OCI-LY7 (cell line): ENCODE measurements around the gene OR7C1. TPM values are rescaled to one million over a fixed set of nuclear protein-coding genes. Genes with fewer than 3 reads are reported as not detected.
A peak's percentile ranks its signal among the peaks of the same experiment; 100 is the strongest.
"Not testable (repeated sequence)": the region's sequence is repeated elsewhere in the genome, so short reads cannot be mapped to it uniquely, and the experiment has no call there.

Source experiments
- BruUV-seq: library from RNA; stranded (reverse); fragments of 400-500 nt; replicated peaks from 2 replicates; lab custom pipeline; 2021; lab: Mats Ljungman, UMichigan
- CTCF ChIA-PET: fragments of 300-600 bp; sonication (Branson Sonifier 250); formaldehyde crosslinking; loops from one replicate; lab custom pipeline; 2022; ENCODE audit warnings: antibody characterized with exemption; ENCODE audit not compliant: unreplicated experiment; lab: Charles Lee
- POLR2A ChIA-PET: fragments of 300-600 bp; sonication (Branson Sonifier 250); formaldehyde crosslinking; loops from one replicate; lab custom pipeline; 2022; ENCODE audit warnings: antibody characterized with exemption; lab: Charles Lee
- DNase-seq: peaks from one replicate; pipeline ENCODE4 v3.0.0-alpha.2; 2015; ENCODE audit warnings: low spot score
- H2AFZ ChIP-seq: fragments of 200-600 bp; sonication (generic), shearing (Covaris generic); 2 replicates; pipeline ENCODE4 v1.6.1; 2014; ENCODE audit warnings: mild to moderate bottlenecking, antibody characterized with exemption, low read length, moderate library complexity
- H3K27ac ChIP-seq: fragments of 200-600 bp; sonication (generic); 2 replicates; pipeline ENCODE4 v1.5.1; 2014; ENCODE audit warnings: mixed run types, low read depth, mild to moderate bottlenecking, moderate library complexity, low read length, inconsistent platforms; ENCODE audit not compliant: poor library complexity, severe bottlenecking
- H3K36me3 ChIP-seq: fragments of 200-600 bp; sonication (generic); 2 replicates; pipeline ENCODE4 v1.6.1; 2014; ENCODE audit warnings: mild to moderate bottlenecking, antibody characterized with exemption, low read length, moderate library complexity, mixed read lengths; ENCODE audit not compliant: insufficient read depth
- H3K4me1 ChIP-seq: fragments of 200-600 bp; sonication (generic); 2 replicates; pipeline ENCODE4 v1.5.1; 2014; ENCODE audit warnings: mild to moderate bottlenecking, low read length; ENCODE audit not compliant: insufficient read depth, poor library complexity, severe bottlenecking
- H3K4me2 ChIP-seq: fragments of 200-600 bp; sonication (generic); 2 replicates; pipeline ENCODE4 v1.6.1; 2014; ENCODE audit warnings: mild to moderate bottlenecking, low read length
- H3K4me3 ChIP-seq: fragments of 200-600 bp; sonication (generic); 2 replicates; pipeline ENCODE4 v1.5.1; 2014; ENCODE audit warnings: mild to moderate bottlenecking, low read depth, low read length; ENCODE audit not compliant: poor library complexity, severe bottlenecking
- H3K79me2 ChIP-seq: fragments of 200-600 bp; sonication (generic); 2 replicates; pipeline ENCODE4 v1.6.1; 2016; ENCODE audit warnings: low read depth, mild to moderate bottlenecking, low read length, moderate library complexity, mixed read lengths; ENCODE audit not compliant: insufficient read depth
- H3K9me2 ChIP-seq: fragments of 200-600 bp; sonication (generic); 2 replicates; pipeline ENCODE4 v1.6.1; 2016; ENCODE audit warnings: mild to moderate bottlenecking, low read length, mixed read lengths; ENCODE audit not compliant: insufficient read depth
- H3K9me3 ChIP-seq: fragments of 200-600 bp; sonication (generic); 2 replicates; pipeline ENCODE4 v1.6.1; 2014; ENCODE audit warnings: mild to moderate bottlenecking, mixed run types, low read length, mixed read lengths
- H4K20me1 ChIP-seq: fragments of 200-600 bp; sonication (generic); 2 replicates; pipeline ENCODE4 v1.6.1; 2014; ENCODE audit warnings: mild to moderate bottlenecking, antibody characterized with exemption, low read length, moderate library complexity, mixed read lengths; ENCODE audit not compliant: insufficient read depth
- CTCF ChIP-seq: fragments of 200-600 bp; sonication (generic); conservative IDR thresholded peaks from 2 replicates; pipeline ENCODE4 v1.5.1; 2014; ENCODE audit warnings: mild to moderate bottlenecking, antibody characterized with exemption, low read length, moderate library complexity, mixed read lengths
- EZH2phosphoT487 ChIP-seq: fragments of 200-600 bp; sonication (generic); IDR thresholded peaks from 2 replicates; pipeline ENCODE4 v1.6.1; 2018; ENCODE audit warnings: low read depth, borderline replicate concordance, mild to moderate bottlenecking, mixed run types, antibody characterized with exemption, low read length, moderate library complexity, mixed read lengths
- intact Hi-C: fragments of 100-400 bp; cut with micrococcal nuclease; formaldehyde crosslinking; loops from one replicate; pipeline ENCODE4 v1.10.0; 2022; ENCODE audit not compliant: unreplicated experiment
- total RNA-seq, 2 experiments: library from RNA; depleted of rRNA in 1 of 2; stranded (reverse); fragments of >200 nt in 1 of 2; shearing (Covaris generic) in 1 of 2; gene quantifications; 2 replicates each; pipeline ENCODE4 v1.2.3, GENCODE V29; 2014 to 2022

Gene OR7C1
- total RNA-seq, 2 experiments from 2014 or later: not detected

DNA sequence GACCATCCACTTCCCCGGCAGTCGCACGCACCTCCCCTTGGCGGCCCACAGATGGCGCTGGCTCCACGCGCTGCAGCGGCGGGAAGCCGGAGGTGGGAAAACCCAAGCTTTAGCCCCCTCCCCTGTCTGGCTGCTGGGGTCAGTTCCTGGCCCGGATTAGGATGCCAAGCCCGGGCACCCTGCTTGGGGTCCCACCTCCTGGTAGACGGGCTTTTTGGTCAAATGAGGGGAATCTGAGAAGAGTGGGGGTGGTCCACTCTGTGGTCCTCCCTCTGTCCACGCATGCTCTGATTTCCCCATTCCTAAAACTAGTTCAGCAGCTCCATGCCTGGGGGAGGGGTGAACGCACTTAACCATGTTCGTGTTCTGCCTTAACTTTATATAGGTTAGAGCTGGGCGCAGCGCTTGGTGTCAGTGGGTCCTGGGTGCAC lies 48.5 kb downstream of the OR7C1 start:
- H3K9me2 ChIP-seq: no peaks in the 10 kb centered on the region
- H3K4me2 ChIP-seq: no peak overlapping the region
- no TSS peak for BruUV-seq
- no peaks in the 10 kb centered on the region for H3K36me3 ChIP-seq
- no peak overlapping the region for H2AFZ ChIP-seq
- DNase-seq: peak; percentile 34
- H3K27ac ChIP-seq: no peak overlapping the region
- intact Hi-C loops: loop anchor here (2.0 kb wide), 2 partner anchors 102 to 212 kb away; no protein-coding TSS in a partner anchor
- ChIA-PET CTCF (interaction anchor here (0.7 kb wide), 1 partner anchor 1138 kb away, joined by 3 read pairs; no protein-coding TSS in a partner anchor), POLR2A (no interaction called here)
- H3K4me3 ChIP-seq: no peak overlapping the region
- no peaks in the 10 kb centered on the region for H3K9me3 ChIP-seq
- H4K20me1 ChIP-seq: no peaks in the 10 kb centered on the region
- no peaks in the 10 kb centered on the region for H3K79me2 ChIP-seq
- peaks cover 4% of the 10 kb centered on the region for H3K4me1 ChIP-seq
- TF ChIP-seq CTCF (peak; percentile 91), EZH2phosphoT487 (no peak)

DNA sequence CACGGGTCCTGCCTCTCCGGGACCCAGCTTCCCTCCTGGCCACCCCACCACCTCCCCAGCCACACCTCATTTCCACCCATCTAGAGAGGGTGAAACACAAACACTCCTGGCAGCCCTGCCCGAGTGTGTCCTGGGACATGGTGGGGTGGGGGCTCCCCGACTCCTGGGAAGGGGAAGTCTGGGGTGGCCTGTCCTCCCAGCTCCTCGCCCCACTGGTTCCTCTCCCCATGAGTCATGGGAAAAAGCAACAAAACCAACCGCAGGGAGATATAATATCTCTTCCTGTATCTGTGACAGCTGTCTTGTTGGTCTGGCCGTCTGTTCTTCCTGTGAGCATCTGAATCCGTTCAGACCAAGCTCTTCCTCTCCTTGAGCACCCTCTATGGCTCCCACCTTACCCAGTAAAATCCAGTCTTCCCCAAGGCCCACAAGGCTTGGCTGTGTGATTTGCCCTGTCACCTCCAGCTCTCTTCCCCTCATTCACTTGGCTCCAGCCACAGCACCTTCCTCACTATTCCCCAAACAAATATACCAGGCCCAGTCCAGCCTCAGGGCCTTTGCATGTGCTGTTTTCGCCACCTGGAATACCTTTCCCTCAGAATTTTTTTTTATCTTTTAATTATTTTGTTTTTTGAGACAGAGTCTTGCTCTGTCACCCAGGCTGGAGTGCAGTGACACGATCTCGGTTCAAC lies 49.7 kb downstream of the OR7C1 start:
- H3K27ac ChIP-seq, H4K20me1 ChIP-seq, POLR2A ChIA-PET, H3K4me1 ChIP-seq, BruUV-seq, H3K9me2 ChIP-seq, H3K9me3 ChIP-seq, DNase-seq, H3K4me3 ChIP-seq, intact Hi-C loops, H3K4me2 ChIP-seq, CTCF ChIA-PET, H2AFZ ChIP-seq, H3K36me3 ChIP-seq, H3K79me2 ChIP-seq: not testable (repeated sequence)

DNA sequence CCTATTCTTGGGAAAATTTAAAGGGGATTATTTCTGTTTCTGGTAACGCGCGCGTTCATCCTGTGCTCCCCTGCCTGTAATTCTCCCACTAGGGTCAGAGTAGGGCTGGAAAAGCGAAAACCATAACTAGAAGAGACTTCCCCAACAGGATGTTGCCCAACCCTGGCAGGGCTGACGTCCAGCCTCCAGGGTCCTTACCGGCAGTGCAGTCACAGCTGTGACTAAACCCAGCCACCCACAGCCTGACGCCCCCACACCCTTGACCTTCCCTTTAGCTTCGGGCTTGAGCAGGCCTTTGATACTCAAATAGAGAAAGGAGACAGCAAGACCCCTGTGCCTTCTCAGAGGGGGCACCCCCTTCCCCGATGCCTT lies 50.3 kb downstream of the OR7C1 start:
- H3K79me2 ChIP-seq, DNase-seq, CTCF ChIA-PET, intact Hi-C loops, H3K27ac ChIP-seq, H3K36me3 ChIP-seq, H3K9me3 ChIP-seq, BruUV-seq, H3K4me2 ChIP-seq, H3K4me3 ChIP-seq, H4K20me1 ChIP-seq, H2AFZ ChIP-seq, POLR2A ChIA-PET, H3K9me2 ChIP-seq, H3K4me1 ChIP-seq: not testable (repeated sequence)

DNA sequence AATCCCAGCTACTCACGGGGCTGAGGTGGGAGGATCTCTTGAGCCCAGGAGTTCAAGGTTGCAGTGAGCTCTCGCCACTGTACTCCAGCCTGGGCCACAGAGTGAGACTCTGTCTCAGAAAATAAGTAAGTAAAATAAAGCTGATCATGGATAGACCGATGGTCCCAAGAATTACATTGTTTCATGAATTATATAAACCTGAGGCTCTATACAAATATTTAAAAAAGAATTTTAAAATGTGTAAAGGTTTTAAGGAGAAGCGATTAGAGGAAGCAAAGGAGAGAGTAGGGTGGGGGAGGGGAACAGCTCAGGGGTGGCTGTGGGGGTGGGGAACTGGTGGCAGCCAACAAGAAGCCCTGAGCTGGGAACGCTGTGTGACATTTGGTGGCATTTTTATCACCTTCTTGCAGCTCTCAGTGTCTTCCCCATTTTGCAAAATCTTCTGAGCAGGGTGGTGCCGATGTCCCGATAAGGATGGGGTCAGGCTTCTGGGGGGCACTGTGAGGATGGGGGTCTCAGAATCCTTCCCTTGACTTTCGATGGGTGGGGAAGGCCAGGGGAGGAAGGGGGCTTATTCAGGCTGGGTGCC lies 51.5 kb downstream of the OR7C1 start:
- H3K79me2 ChIP-seq, BruUV-seq, H3K27ac ChIP-seq, H3K36me3 ChIP-seq, DNase-seq, intact Hi-C loops, H3K4me3 ChIP-seq, H2AFZ ChIP-seq, CTCF ChIA-PET, H3K9me2 ChIP-seq, H4K20me1 ChIP-seq, H3K9me3 ChIP-seq, H3K4me1 ChIP-seq, H3K4me2 ChIP-seq: not testable (repeated sequence)
- POLR2A ChIA-PET: interaction anchor here (0.6 kb wide), 1 partner anchor 553 kb away, joined by 3 read pairs; no protein-coding TSS in a partner anchor
